ENCODE data around the gene C15orf40. TPM values are rescaled to one million over a fixed set of nuclear protein-coding genes. Genes with fewer than 3 reads are reported as not detected.

Gene C15orf40
- polyA plus RNA-seq, 3 donors: 24.8 to 32.9 (median 31.7) TPM

GRCh38 chr15:82999905-83000671, 11.4 kb downstream of the C15orf40 start:
- DNase-seq: peak; percentile 53

DNA sequence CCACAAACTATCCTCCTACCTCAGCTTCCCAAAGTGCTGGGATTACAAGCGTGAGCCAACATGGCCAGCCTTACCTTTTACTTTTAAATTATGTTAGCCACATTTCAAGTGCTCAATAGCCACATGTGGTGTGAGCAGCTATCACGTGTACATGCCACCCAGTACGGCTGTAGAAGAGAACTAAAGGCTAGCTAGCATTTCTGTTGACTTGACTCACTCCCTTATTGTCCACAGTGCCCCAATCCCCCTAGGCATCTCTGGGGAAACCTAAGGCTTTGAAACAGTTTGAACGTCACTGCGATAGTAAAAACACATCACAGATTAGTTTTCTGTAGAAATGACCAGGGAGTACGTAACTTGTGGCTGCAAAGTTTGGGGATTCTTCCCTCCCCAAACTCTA, 12.0 kb downstream of the C15orf40 start:
- DNase-seq: no peak

- DNase-seq: no peak
Observed at GRCh38 chr15:82995938-82996337, 15.5 kb downstream of the C15orf40 start.

DNA sequence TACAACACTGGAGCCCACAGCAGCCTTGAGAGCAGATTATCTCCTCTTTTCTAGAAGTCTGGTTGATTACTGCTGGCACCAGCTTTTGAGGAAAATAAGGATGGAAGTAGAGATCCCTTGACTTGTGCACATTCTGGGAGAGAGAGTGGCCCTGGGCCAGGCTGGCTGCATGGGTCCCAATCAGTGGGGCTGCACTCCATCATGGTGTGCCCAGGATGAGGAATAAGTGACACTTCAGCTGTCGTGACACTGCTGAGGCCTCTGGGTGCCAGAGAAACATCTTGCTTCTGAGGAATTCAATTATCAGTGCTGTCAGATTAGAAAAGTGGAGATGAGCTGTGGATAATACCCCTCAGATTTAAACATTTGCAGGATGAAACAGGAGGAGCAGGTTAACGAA, 16.4 kb downstream of the C15orf40 start:
- no peak for DNase-seq

- no peak for DNase-seq
Observed at GRCh38 chr15:82993144-82993543, 18.3 kb downstream of the C15orf40 start.

DNA sequence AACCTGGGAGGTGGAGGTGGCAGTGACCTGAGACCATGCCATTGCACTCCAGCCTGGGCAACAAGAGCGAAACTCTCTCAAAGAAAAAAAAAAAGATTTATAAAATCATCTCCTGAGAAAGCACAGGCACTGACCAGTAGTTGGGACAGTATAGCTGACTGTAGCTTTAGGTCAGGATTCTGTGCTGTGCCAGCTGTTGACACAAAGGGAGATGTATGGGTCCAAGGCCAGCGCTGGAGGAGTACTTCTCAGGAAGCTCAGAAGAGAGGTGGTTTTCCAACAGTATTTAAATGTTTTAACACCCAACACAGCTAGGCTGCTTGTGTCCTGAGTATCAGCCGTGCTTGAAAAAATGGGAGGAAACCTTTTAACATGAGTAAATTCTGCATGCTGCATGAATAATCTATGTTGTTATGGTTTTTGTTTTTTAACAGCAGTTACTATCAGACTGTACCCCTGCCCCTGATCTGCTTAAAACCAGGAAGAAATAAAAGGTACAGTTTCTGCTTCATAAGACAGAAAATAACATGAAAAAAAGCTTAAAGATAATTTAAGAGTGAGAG, 18.9 kb downstream of the C15orf40 start:
- DNase-seq: no peak

DNA sequence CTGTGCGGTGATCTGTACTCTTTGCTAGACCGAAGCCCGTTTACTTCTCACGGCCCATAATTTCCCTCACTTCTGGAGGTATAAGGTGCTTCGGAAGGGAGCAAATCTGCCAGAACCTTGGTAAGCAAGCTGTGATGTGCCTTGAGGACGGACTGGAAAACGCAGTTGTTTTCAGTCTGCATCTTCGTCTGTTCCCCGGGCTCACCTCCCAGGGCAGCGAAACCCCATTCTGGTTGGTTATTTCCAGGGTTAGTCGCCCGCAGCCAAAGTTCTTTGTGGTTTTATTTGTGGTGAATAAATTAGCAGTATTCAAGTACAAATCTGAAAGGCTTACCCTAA, 25.0 kb downstream of the C15orf40 start:
- no peak for DNase-seq

GRCh38 chr15:82985688-82986441, 25.6 kb downstream of the C15orf40 start, which contains the start of gene RAMAC:
RAMAC (plus strand) TSS chr15:82986210; CDS start chr15:82989019, 2,809 bp downstream.
- peak; percentile 97 for DNase-seq

- DNase-seq: no peak
Observed at GRCh38 chr15:82980981-82981380, 30.5 kb downstream of the C15orf40 start.

DNA sequence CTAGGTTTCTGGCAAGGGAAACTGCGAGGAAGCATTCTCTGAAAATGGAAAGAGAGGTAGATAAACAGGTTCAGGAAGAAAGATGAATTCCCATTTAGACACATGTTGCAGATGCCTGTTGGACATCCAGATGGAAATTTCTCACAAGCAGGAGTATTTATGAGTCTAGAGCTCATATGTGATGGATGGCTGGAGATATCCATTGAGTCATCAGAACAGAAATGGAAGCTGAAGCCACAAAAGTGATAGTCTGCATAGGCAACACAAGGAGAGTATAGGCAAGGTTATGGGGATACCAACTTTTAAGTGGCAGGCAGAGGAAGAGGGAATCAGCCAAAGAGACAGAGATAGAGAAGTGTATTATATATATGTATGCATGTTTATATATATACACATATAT, 31.7 kb downstream of the C15orf40 start:
- no peak for DNase-seq

DNA sequence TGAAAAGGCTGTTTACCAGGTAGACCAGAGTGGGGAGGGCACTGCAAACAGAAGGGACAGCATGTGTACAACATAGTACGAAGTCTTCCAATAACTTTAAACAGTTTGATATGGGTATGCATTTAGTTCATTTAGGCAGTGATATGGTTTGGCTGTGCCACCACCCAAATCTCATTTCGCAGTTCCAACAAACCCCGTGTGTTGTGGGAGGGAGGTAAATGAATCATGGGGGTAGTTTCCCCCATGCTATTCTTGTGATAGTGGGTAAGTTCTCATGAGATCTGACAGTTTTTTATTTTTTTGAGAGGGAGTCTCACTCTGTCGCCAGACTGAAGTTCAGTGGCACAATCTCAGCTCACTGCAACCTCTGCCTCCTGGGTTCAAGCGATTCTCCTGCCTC, 33.0 kb downstream of the C15orf40 start:
- DNase-seq: no peak

DNA sequence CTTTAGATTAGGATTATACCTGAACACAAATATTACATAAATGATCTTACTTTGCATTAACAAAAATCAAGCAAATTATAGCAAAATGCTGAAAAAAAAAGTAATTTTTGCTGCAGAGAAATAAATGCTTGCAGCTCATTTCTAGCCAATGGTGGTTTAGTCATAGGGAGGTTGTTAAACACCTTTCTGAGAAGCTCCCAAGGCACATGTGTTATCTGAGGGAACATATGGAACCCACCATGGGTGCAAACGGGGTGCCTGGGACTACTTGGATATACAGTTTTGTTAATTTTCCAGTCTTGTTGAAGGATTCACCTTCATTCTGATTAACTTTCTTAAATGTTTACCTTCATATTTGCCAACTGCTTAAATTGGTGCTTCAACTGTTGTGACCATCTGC, 34.4 kb downstream of the C15orf40 start:
- no peak for DNase-seq

GRCh38 chr15:82972990-82973389, 38.4 kb downstream of the C15orf40 start:
- DNase-seq: no peak

DNA sequence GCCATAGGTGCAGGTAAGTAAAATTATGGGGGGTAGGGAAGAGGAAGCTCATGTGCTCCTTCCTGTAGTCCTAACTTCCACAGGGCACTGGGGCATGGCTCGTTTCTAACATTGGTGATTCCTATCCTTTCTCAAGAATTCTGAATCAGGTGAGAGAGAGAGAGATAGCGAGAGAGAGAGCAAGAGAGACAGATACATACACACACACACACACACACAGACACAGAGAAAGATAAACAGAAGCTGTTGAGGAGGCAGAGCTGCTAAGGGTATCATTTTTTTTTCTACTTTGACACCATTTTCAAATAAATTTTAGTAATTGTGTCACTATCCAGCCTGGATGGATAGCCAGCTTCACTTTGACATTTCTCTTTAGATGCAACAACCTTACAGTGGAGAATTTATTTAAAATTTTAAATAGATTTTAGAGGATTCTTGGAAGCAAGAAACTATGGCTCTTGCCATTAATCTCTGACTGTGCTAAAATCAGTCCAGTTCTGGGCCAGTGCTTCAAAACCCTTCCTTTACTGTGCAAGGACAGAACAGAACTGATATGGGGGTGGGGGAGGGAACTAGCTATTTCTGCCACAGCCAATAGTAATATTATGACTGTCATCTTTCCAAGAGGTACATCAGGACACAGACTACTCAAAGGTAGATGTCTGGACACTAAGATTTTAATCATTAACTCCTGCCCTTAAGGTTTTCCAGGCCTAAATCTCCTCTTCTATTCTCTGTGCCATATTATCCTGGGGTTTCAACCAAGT, 40.0 kb downstream of the C15orf40 start:
- no peak for DNase-seq

- no peak for DNase-seq
Observed at GRCh38 chr15:82970696-82971095, 40.7 kb downstream of the C15orf40 start.

GRCh38 chr15:82970078-82970686, 41.3 kb downstream of the C15orf40 start:
- no peak for DNase-seq

DNA sequence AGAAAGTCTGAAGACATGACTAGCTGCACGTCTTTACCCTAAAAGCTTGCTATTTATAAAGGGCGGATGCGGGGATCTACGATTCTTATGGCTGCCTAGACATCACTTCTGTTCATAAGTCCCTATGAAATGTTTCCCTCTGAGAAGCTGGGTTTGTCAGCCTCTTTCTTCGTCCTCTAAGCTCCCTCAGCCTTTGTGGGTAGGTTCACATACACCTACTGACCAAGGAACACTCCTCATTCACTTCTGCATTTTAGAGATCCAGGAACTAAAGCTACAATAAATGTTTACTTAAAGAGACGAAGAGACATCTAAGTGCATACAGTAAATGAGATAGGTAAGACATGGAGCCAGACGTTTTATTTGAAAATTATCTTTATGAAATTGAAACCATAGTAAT, 42.1 kb downstream of the C15orf40 start:
- DNase-seq: no peak

DNA sequence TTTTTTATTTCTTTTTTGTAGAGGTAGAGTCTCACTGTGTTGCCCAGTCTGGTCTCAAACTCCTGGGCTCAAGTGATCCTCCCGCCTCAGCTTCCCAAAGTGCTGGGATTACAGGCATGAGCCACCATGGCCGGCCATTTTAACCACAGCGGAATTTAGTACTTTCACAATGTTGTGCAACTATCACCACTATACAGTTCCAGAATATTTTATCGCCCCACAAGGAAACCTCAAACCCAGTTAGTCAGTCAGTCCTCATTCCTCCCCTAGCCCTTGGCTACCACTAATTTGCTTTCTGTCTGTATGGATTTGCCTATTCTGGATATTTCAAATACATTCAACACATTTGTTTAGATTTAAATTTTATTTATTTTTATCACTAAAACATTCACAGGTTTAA, 43.4 kb downstream of the C15orf40 start:
- DNase-seq: no peak

- no peak for DNase-seq
Observed at GRCh38 chr15:82966671-82967071, 44.8 kb downstream of the C15orf40 start.

- no peak for DNase-seq
Observed at GRCh38 chr15:82964890-82965289, 46.5 kb downstream of the C15orf40 start.

DNA sequence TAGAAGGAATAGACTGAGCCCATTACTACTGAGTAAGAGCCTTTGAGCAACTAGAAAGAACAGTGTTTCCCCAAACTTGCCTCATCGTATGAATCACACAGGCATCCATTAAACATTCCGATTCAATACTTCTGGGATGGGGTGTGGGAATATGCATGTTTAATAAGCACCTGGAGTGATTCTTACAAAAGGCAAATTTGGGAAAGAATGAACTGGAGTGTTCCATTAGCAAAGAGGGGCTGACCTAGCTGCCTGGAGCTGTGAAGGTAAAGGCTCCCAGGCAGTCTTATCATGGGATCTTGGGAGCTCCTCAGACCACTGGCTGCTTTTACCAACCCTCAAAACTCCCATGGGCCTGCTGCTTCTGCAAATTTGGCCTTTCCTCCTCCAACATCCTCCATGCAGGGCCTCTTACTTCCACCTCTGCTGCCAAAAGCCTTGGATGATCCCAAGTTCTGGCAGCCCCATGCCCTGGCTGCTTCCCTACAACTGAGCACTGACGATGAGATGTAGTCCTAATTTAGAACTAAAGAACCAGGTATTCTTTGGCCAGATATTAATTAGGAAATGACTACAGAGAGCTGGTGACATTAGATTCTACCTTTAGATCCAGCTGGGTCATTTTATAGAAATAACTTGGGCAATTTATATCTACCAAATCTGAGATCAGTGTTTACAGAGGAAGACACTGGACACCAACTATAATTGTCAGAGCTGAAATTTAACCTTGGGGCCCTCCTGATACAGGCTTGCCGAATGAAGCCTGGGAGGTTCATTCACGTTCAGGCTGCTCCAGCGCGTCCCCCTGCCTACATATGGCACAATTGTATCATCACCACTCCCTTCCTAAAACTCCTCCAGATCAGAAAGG, 47.7 kb downstream of the C15orf40 start:
- DNase-seq: no peak

Measured in renal pelvis (tissue), 4 donors.